Esophagus squamous epithelium (tissue), 4 donors: Measurements from ENCODE around the gene TPSD1.
"Not testable (repeated sequence)": the region's sequence is repeated elsewhere in the genome, so short reads cannot be mapped to it uniquely, and the experiment has no call there.

ENCODE experiments used
- POLR2A ChIP-seq, 4 donors: fragments of 450-650 bp; IDR thresholded peaks; one replicate each; pipeline ENCODE4 v1.6.1; 2017; ENCODE audit warnings: antibody characterized with exemption in 4 of 4, mild to moderate bottlenecking in 4 of 4, moderate library complexity in 3 of 4
- TF ChIP-seq, protein P1 (sequence below), 6 experiments: fragments of 450-650 bp in 4 of 6; fragments of 200-600 bp in 2 of 6; sonication (generic) in 2 of 6; IDR thresholded peaks; one replicate each; pipeline ENCODE4 v1.5.1; 2016 to 2019; ENCODE audit warnings: antibody characterized with exemption in 6 of 6, mild to moderate bottlenecking in 4 of 6, moderate library complexity in 4 of 6

DNA sequence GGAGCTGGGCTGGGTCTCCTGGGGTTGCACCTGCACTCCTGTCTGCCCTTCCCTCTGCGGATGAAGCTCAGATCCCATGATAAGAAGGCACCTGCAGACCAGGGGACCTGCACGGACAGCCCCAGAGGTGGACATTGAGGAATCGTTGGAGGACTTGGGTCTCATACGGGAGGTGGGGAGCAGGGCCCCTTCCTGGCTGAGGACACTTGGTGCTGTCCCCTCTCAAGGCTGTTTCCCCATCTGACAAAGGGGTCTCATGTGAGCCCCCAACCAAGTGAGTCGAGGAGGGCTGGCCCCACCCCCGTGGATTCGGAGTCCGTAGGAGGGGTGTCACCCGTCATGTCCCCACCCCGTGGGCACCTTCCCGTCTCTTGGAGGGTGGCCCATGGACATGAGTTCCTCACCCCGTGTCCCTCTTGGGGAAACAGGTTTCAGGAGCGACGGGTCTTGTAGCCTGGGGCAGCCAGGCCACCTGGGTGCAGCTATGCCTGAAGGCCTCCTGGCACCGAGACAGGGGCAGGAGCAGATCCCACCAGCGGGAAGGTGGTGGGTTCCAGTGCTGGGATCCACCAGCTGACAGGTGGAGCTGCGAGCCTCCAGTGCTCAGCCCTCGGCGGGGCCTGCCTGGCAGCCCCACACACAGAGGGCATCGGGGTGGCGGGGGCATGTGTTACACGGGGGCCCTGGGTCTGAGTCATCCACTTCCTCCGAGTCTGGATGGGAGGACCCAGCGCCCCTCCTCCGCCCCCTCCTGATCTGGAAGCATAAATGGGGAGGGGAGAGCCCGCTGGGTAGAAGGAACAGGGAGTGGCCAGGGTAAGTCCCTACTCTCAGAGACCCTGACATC, at the start of gene TPSD1:
- TF ChIP-seq, protein P1, sequence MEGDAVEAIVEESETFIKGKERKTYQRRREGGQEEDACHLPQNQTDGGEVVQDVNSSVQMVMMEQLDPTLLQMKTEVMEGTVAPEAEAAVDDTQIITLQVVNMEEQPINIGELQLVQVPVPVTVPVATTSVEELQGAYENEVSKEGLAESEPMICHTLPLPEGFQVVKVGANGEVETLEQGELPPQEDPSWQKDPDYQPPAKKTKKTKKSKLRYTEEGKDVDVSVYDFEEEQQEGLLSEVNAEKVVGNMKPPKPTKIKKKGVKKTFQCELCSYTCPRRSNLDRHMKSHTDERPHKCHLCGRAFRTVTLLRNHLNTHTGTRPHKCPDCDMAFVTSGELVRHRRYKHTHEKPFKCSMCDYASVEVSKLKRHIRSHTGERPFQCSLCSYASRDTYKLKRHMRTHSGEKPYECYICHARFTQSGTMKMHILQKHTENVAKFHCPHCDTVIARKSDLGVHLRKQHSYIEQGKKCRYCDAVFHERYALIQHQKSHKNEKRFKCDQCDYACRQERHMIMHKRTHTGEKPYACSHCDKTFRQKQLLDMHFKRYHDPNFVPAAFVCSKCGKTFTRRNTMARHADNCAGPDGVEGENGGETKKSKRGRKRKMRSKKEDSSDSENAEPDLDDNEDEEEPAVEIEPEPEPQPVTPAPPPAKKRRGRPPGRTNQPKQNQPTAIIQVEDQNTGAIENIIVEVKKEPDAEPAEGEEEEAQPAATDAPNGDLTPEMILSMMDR (IDR thresholded peaks at IDR 0.05) = not testable (repeated sequence)
- TF ChIP-seq POLR2A (IDR thresholded peaks at IDR 0.05) = not testable (repeated sequence)
